ENCODE results near the gene CLDN19. TPM values are rescaled to one million over a fixed set of nuclear protein-coding genes. Genes with fewer than 3 reads are reported as not detected.

CLDN19 gene
- total RNA-seq, 1 experiment from 2014 or later = not detected

GRCh38 chr1:42779725-42780124 lies 39.7 kb upstream of the CLDN19 start:
- Histone ChIP-seq H3K9me3 (ENCODE audit: control insufficient read depth in 1 of 2, insufficient read depth in 1 of 2, low read depth in 1 of 2, low read length in 2 of 2) (no peaks in the 10 kb centered on the region), H3K4me1 (ENCODE audit: control insufficient read depth in 1 of 2, insufficient read depth in 2 of 2, low read length in 2 of 2) (peaks cover 0 to 4% of the 10 kb centered on the region in 2 experiments; a peak in 1 of 4 replicates), H3K36me3 (ENCODE audit: control insufficient read depth in 1 of 2, insufficient read depth in 2 of 2, low read length in 2 of 2) (peaks cover 11 to 13% of the 10 kb centered on the region in 2 experiments; a peak in 3 of 4 replicates), H3K4me3 (replicated peaks in 1 of 2; ENCODE audit: low read depth in 1 of 2, low read length in 2 of 2) (no peak overlapping the region), H2AFZ (ENCODE audit: low read depth, low read length, poor library complexity, severe bottlenecking) (no peak overlapping the region), H3K9me2 (ENCODE audit: insufficient read depth) (no peaks in the 10 kb centered on the region), H3K79me2 (ENCODE audit: insufficient read depth, low read length) (no peaks in the 10 kb centered on the region), H3K27ac (ENCODE audit: low read depth, low read length) (no peak overlapping the region), H3K9ac (ENCODE audit: low read length) (no peak overlapping the region), H3K27me3 (ENCODE audit: insufficient read depth, low read length) (no peaks in the 10 kb centered on the region), H3K4me2 (ENCODE audit: low read length) (no peak overlapping the region), H4K20me1 (ENCODE audit: insufficient read depth) (no peaks in the 10 kb centered on the region)
- DNase-seq (ENCODE audit: low read depth, low spot score) (no peak), ATAC-seq (no peak)
- no peak for TF ChIP-seq JUND (IDR thresholded peaks at IDR 0.05)
- no peak for TF ChIP-seq RAD21 (IDR thresholded peaks at IDR 0.05; ENCODE audit: low read depth)
- no peak for TF ChIP-seq MAX (IDR thresholded peaks at IDR 0.05)
- TF ChIP-seq EGR1 (IDR thresholded peaks at IDR 0.05; ENCODE audit: low read depth) = no peak
- TF ChIP-seq SRF (IDR thresholded peaks at IDR 0.05; ENCODE audit: low read depth) = no peak
- no peak for TF ChIP-seq SP1 (IDR thresholded peaks at IDR 0.05; ENCODE audit: low read depth)
- no peak for TF ChIP-seq ZFX (IDR thresholded peaks at IDR 0.05)
- TF ChIP-seq ATF3 (IDR thresholded peaks at IDR 0.05) = no peak
- TF ChIP-seq REST (IDR thresholded peaks at IDR 0.05; ENCODE audit: low read depth) = no peak
- TF ChIP-seq FOSL1 (IDR thresholded peaks at IDR 0.05; ENCODE audit: low read depth) = no peak
- no peak for TF ChIP-seq ZBTB33 (IDR thresholded peaks at IDR 0.05; ENCODE audit: extremely low read depth, insufficient replicate concordance, low read length)
- no peak for TF ChIP-seq POLR2AphosphoS5 (IDR thresholded peaks at IDR 0.05; ENCODE audit: low read depth, low read length)
- no peak for TF ChIP-seq ZNF274 (IDR thresholded peaks at IDR 0.05; ENCODE audit: low read depth, low read length)
- no peak for TF ChIP-seq TCF7L2 (IDR thresholded peaks at IDR 0.05; ENCODE audit: borderline replicate concordance, extremely low read depth, insufficient read depth, insufficient read length)
- no peak for TF ChIP-seq POLR2A (IDR thresholded peaks at IDR 0.05; ENCODE audit: borderline replicate concordance, extremely low read depth, insufficient read depth, insufficient read length)
- TF ChIP-seq SIN3A (IDR thresholded peaks at IDR 0.05; ENCODE audit: low read depth) = no peak
- no peak for TF ChIP-seq CTCF (IDR thresholded peaks at IDR 0.05 in 2 of 3, conservative IDR thresholded peaks at IDR 0.05 in 1 of 3; ENCODE audit: borderline replicate concordance in 1 of 3, insufficient read depth in 1 of 3, low read depth in 2 of 3, low read length in 2 of 3)
- TF ChIP-seq CEBPB (IDR thresholded peaks at IDR 0.05; ENCODE audit: low read depth) = no peak
- TF ChIP-seq EZH2phosphoT487 (IDR thresholded peaks at IDR 0.05; ENCODE audit: borderline replicate concordance) = no peak
- no peak for TF ChIP-seq EZH2 (IDR thresholded peaks at IDR 0.05)
- ChIA-PET CTCF (interaction anchor here (1.3 to 7.1 kb wide), 3 partner anchors 9 to 294 kb away, joined by 3 to 96 read pairs (median 4); no protein-coding TSS in a partner anchor), RAD21 (ENCODE audit: low non-redundant PET in 1 of 2, low total read pairs in 2 of 2, uncharacterized antibody in 2 of 2, unreplicated experiment in 2 of 2) (no interaction called here), POLR2A (interaction anchor here (1.0 kb wide), 1 partner anchor 143 kb away, joined by 3 read pairs; no protein-coding TSS in a partner anchor)
- BruUV-seq (replicated peaks) = no TSS peak
- intact Hi-C loops (cut with micrococcal nuclease) = no loop called here
